SK-N-SH (cell line): ENCODE data around the gene DENND1A. TPM values are rescaled to one million over a fixed set of nuclear protein-coding genes. Genes with fewer than 3 reads are reported as not detected.

Experiments used
- CTCF ChIA-PET: fragments of 300-600, 350-600 bp; formaldehyde crosslinking; extraction: SDS; loops from one replicate; lab custom pipeline; 2021; lab: Yijun Ruan, JAX
- POLR2A ChIA-PET: fragments of 350-600 bp; sonication (Branson Sonifier 250); formaldehyde crosslinking; extraction: SDS; loops from one replicate; lab custom pipeline; 2020; ENCODE audit warnings: antibody characterized with exemption, inconsistent platforms; lab: Yijun Ruan, JAX
- DNase-seq: peaks from one replicate; pipeline ENCODE4 v3.0.0; 2012
- H2AFZ ChIP-seq: fragments of 200-600 bp; sonication (generic); 2 replicates; pipeline ENCODE4 v1.8.1; 2016; ENCODE audit warnings: antibody characterized with exemption, mild to moderate bottlenecking, low read depth
- H3F3A ChIP-seq: fragments of 200-600 bp; sonication (generic); replicated peaks from 2 replicates; pipeline ENCODE3; 2016; ENCODE audit warnings: antibody characterized with exemption, mild to moderate bottlenecking; ENCODE audit not compliant: insufficient read depth
- H3K27ac ChIP-seq, 2 experiments: fragments of 200-500 bp in 1 of 2; fragments of 200-600 bp in 1 of 2; sonication (Bioruptor generic) in 1 of 2; sonication (generic), shearing (Covaris generic) in 1 of 2; 2 replicates each; pipeline versions ENCODE4 v1.5.1 to v1.6.1; 2014 to 2016; ENCODE audit warnings: low read depth in 2 of 2, inconsistent platforms in 1 of 2, low read length in 1 of 2, mild to moderate bottlenecking in 1 of 2, mixed read lengths in 1 of 2
- H3K27me3 ChIP-seq: fragments of 200-600 bp; sonication (generic), shearing (Covaris generic); 2 replicates; pipeline ENCODE4 v1.6.1; 2016; ENCODE audit warnings: mixed run types; ENCODE audit not compliant: insufficient read depth
- H3K36me3 ChIP-seq, 2 experiments: fragments of 200-500 bp in 1 of 2; fragments of 200-600 bp in 1 of 2; sonication (Bioruptor generic) in 1 of 2; sonication (generic) in 1 of 2; replicated peaks in 1 of 2; 2 replicates each; pipeline versions ENCODE3 to v1.5.1; 2014 to 2016; ENCODE audit warnings: low read length in 1 of 2, mild to moderate bottlenecking in 1 of 2; ENCODE audit not compliant: insufficient read depth in 2 of 2, control insufficient read depth in 1 of 2
- H3K4me1 ChIP-seq, 2 experiments: fragments of 200-500 bp in 1 of 2; fragments of 200-600 bp in 1 of 2; sonication (Bioruptor generic) in 1 of 2; sonication (generic), shearing (Covaris generic) in 1 of 2; 2 replicates each; pipeline versions ENCODE4 v1.5.1 to v1.6.1; 2014 to 2016; ENCODE audit warnings: low read depth in 1 of 2, low read length in 1 of 2, mixed run types in 1 of 2; ENCODE audit not compliant: insufficient read depth in 2 of 2, control insufficient read depth in 1 of 2
- H3K4me2 ChIP-seq: fragments of 200-600 bp; sonication (generic), shearing (Covaris generic); 2 replicates; pipeline ENCODE4 v1.6.1; 2017; ENCODE audit warnings: mixed run types
- H3K4me3 ChIP-seq, 2 experiments: fragments of 200-500 bp in 1 of 2; fragments of 200-600 bp in 1 of 2; sonication (Bioruptor generic) in 1 of 2; sonication (generic), shearing (Covaris generic) in 1 of 2; 2 replicates each; pipeline versions ENCODE4 v1.5.1 to v1.8.1; 2014 to 2016; ENCODE audit warnings: low read depth in 2 of 2, inconsistent platforms in 1 of 2, low read length in 1 of 2, mild to moderate bottlenecking in 1 of 2, mixed read lengths in 1 of 2, moderate library complexity in 1 of 2
- H3K79me2 ChIP-seq: fragments of 200-600 bp; sonication (generic); 2 replicates; pipeline ENCODE4 v1.8.1; 2017; ENCODE audit warnings: mild to moderate bottlenecking; ENCODE audit not compliant: insufficient read depth
- H3K9ac ChIP-seq: fragments of 200-600 bp; sonication (generic); 2 replicates; pipeline ENCODE4 v1.6.1; 2017; ENCODE audit warnings: mixed run types
- H3K9me2 ChIP-seq: fragments of 200-600 bp; sonication (generic); 2 replicates; pipeline ENCODE4 v1.6.1; 2017; ENCODE audit warnings: mixed run types
- H3K9me3 ChIP-seq: fragments of 200-600 bp; sonication (generic); 2 replicates; pipeline ENCODE4 v1.6.1; 2017; ENCODE audit warnings: mixed run types, mild to moderate bottlenecking, moderate library complexity
- H4K20me1 ChIP-seq: fragments of 200-600 bp; sonication (generic); 2 replicates; pipeline ENCODE4 v1.6.1; 2017; ENCODE audit warnings: mild to moderate bottlenecking, mixed run types; ENCODE audit not compliant: insufficient read depth
- ELF1 ChIP-seq: IDR thresholded peaks from 2 replicates; pipeline ENCODE4 v1.4.0; 2012
- EZH2phosphoT487 ChIP-seq: fragments of 200-600 bp; sonication (generic); IDR thresholded peaks from 2 replicates; pipeline ENCODE4 v1.6.1; 2017; ENCODE audit warnings: low read depth, mixed run types, mild to moderate bottlenecking, antibody characterized with exemption, moderate library complexity, borderline replicate concordance
- FOXJ3 ChIP-seq: sonication (generic); formaldehyde crosslinking; IDR thresholded peaks from 2 replicates; pipeline ENCODE4 v1.5.1; 2020; ENCODE audit warnings: mild to moderate bottlenecking, missing genetic modification reagents
- GABPA ChIP-seq: IDR thresholded peaks from 2 replicates; pipeline ENCODE4 v1.4.0; 2012; ENCODE audit warnings: low read depth, mild to moderate bottlenecking
- GATA2 ChIP-seq: sonication (generic); formaldehyde crosslinking; IDR thresholded peaks from 2 replicates; pipeline ENCODE4 v1.5.0; 2020; ENCODE audit warnings: mild to moderate bottlenecking, missing genetic modification reagents
- JUND ChIP-seq: IDR thresholded peaks from 2 replicates; pipeline ENCODE4 v1.4.0; 2012
- MEF2A ChIP-seq: IDR thresholded peaks from 2 replicates; pipeline ENCODE4 v1.4.0; 2012; ENCODE audit warnings: low read depth, borderline replicate concordance
- MXI1 ChIP-seq: IDR thresholded peaks from 2 replicates; pipeline ENCODE4 v1.6.1; 2012; ENCODE audit warnings: mild to moderate bottlenecking, low read depth, low read length, improper control_type of control experiment
- NFIC ChIP-seq: IDR thresholded peaks from 2 replicates; pipeline ENCODE4 v1.4.0; 2012; ENCODE audit warnings: borderline replicate concordance
- PBX3 ChIP-seq: IDR thresholded peaks from 2 replicates; pipeline ENCODE4; 2012
- RAD21 ChIP-seq: IDR thresholded peaks from 2 replicates; pipeline ENCODE4 v1.6.1; 2012; ENCODE audit warnings: mild to moderate bottlenecking, low read length
- RCOR1 ChIP-seq: fragments of 150-350 bp; IDR thresholded peaks from 2 replicates; pipeline ENCODE4 v1.6.1; 2017; ENCODE audit warnings: antibody characterized with exemption, low read length
- RFX5 ChIP-seq: IDR thresholded peaks from 2 replicates; pipeline ENCODE4 v1.6.1; 2012; ENCODE audit warnings: mild to moderate bottlenecking, improper control_type of control experiment, low read length
- SIN3A ChIP-seq: IDR thresholded peaks from 2 replicates; pipeline ENCODE4 v1.6.1; 2012; ENCODE audit warnings: low read depth, mild to moderate bottlenecking, low read length, moderate library complexity, borderline replicate concordance
- SMC3 ChIP-seq: IDR thresholded peaks from 2 replicates; pipeline ENCODE4 v1.6.1; 2012; ENCODE audit warnings: low read depth, low read length, improper control_type of control experiment
- TEAD4 ChIP-seq: IDR thresholded peaks from 2 replicates; pipeline ENCODE4 v1.4.0; 2012; ENCODE audit warnings: mild to moderate bottlenecking, borderline replicate concordance; ENCODE audit not compliant: insufficient read depth
- WGBS: methylation state at CpG from one replicate; pipeline ENCODE4 v1.1.6; 2017; ENCODE audit warnings: low lambda C conversion rate; 5-methylcytosine and 5-hydroxymethylcytosine counted together
- polyA plus RNA-seq, 3 experiments: library from polyadenylated mRNA; depleted of rRNA; stranded (reverse); fragments of >200 nt; gene quantifications; 2 replicates each; pipeline ENCODE4 v1.2.3, GENCODE V29; 2012
- TF ChIP-seq, protein P1 (sequence below): IDR thresholded peaks from 2 replicates; pipeline ENCODE4 v1.6.1; 2012; ENCODE audit warnings: mild to moderate bottlenecking, low read depth, low read length, moderate library complexity

DENND1A gene
- polyA plus RNA-seq, 1 of the 3 experiments (the other 2 are of a cell fraction): 25.4 TPM

GRCh38 chr9:123361731-123362510, 568.0 kb downstream of the DENND1A start:
- CTCF ChIA-PET: interaction anchor here (1.1 to 6.1 kb wide), 6 partner anchors 9 to 28 kb away, joined by 3 to 46 read pairs (median 4); no protein-coding TSS in a partner anchor
- 79% methylated on average over 9 of the region's 11 CpGs for WGBS
- H3K9me2 ChIP-seq: no peaks in the 10 kb centered on the region
- no peaks in the 10 kb centered on the region for H4K20me1 ChIP-seq
- no peak overlapping the region for H2AFZ ChIP-seq
- no peaks in the 10 kb centered on the region for H3K27me3 ChIP-seq
- no peaks in the 10 kb centered on the region for H3K79me2 ChIP-seq
- DNase-seq: no peak
- H3K4me2 ChIP-seq: no peak overlapping the region
- no peaks in the 10 kb centered on the region for H3K9me3 ChIP-seq
- no peak overlapping the region for H3K9ac ChIP-seq
- TF ChIP-seq PBX3 (no peak), GABPA (no peak), RCOR1 (no peak), MEF2A (no peak), RAD21 (no peak), NFIC (no peak), SIN3A (no peak), EZH2phosphoT487 (no peak), GATA2 (CRISPR knock-in tag) (no peak), FOXJ3 (CRISPR knock-in tag) (no peak)
- H3F3A ChIP-seq: no peaks in the 10 kb centered on the region
- H3K4me1 ChIP-seq: peaks cover 0 to 4% of the 10 kb centered on the region in 2 experiments; a peak in 1 of 4 replicates
- POLR2A ChIA-PET: no interaction called here
- no peaks in the 10 kb centered on the region for H3K36me3 ChIP-seq
- no peak overlapping the region for H3K4me3 ChIP-seq
- H3K27ac ChIP-seq: no peak overlapping the region

- peak; percentile 37 for DNase-seq
- H3K27ac ChIP-seq: no peak overlapping the region
Observed at GRCh38 chr9:123361086-123361730, 568.7 kb downstream of the DENND1A start.

More at GRCh38 chr9:123361086-123361730, 568.7 kb downstream of the DENND1A start:
- Histone ChIP-seq H3K9me2 (no peaks in the 10 kb centered on the region), H3K27me3 (no peaks in the 10 kb centered on the region), H3K4me3 (no peak overlapping the region), H3F3A (no peaks in the 10 kb centered on the region), H4K20me1 (no peaks in the 10 kb centered on the region), H3K79me2 (no peaks in the 10 kb centered on the region), H3K4me2 (no peak overlapping the region), H3K36me3 (no peaks in the 10 kb centered on the region), H3K4me1 (peaks cover 0 to 4% of the 10 kb centered on the region in 2 experiments; a peak in 1 of 4 replicates), H2AFZ (no peak overlapping the region), H3K9me3 (no peaks in the 10 kb centered on the region), H3K9ac (no peak overlapping the region)
- 77% methylated on average over 4 of the region's 10 CpGs for WGBS
- TF ChIP-seq RFX5 (no peak), MXI1 (no peak), JUND (no peak), EZH2phosphoT487 (no peak), SMC3 (no peak), ELF1 (no peak), TEAD4 (no peak)
- TF ChIP-seq, protein P1, sequence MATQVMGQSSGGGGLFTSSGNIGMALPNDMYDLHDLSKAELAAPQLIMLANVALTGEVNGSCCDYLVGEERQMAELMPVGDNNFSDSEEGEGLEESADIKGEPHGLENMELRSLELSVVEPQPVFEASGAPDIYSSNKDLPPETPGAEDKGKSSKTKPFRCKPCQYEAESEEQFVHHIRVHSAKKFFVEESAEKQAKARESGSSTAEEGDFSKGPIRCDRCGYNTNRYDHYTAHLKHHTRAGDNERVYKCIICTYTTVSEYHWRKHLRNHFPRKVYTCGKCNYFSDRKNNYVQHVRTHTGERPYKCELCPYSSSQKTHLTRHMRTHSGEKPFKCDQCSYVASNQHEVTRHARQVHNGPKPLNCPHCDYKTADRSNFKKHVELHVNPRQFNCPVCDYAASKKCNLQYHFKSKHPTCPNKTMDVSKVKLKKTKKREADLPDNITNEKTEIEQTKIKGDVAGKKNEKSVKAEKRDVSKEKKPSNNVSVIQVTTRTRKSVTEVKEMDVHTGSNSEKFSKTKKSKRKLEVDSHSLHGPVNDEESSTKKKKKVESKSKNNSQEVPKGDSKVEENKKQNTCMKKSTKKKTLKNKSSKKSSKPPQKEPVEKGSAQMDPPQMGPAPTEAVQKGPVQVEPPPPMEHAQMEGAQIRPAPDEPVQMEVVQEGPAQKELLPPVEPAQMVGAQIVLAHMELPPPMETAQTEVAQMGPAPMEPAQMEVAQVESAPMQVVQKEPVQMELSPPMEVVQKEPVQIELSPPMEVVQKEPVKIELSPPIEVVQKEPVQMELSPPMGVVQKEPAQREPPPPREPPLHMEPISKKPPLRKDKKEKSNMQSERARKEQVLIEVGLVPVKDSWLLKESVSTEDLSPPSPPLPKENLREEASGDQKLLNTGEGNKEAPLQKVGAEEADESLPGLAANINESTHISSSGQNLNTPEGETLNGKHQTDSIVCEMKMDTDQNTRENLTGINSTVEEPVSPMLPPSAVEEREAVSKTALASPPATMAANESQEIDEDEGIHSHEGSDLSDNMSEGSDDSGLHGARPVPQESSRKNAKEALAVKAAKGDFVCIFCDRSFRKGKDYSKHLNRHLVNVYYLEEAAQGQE: no peak
- ChIA-PET POLR2A (no interaction called here), CTCF (interaction anchor here (1.1 to 6.1 kb wide), 7 partner anchors 7 to 28 kb away, joined by 3 to 46 read pairs (median 4); no protein-coding TSS in a partner anchor)
